Measurements from ENCODE around the gene CEP192. TPM values are rescaled to one million over a fixed set of nuclear protein-coding genes. Genes with fewer than 3 reads are reported as not detected.

CEP192 gene
- total and polyA plus RNA-seq, 10 of the 15 experiments (the other 5 are each of a cell fraction or from before 2014, with no cell fraction given): 15.4 to 58.2 (median 29.6) TPM

GRCh38 chr18:13004396-13004795 is 13.2 kb downstream of the CEP192 start:
- TF ChIP-seq EED (IDR thresholded peaks at IDR 0.05; ENCODE audit: low read depth) (no peak), CBX5 (IDR thresholded peaks at IDR 0.05; ENCODE audit: low read depth) (no peak), SRF (IDR thresholded peaks at IDR 0.05; ENCODE audit: low read depth in 2 of 2, low read length in 2 of 2) (no peak), EP300 (IDR thresholded peaks at IDR 0.05; ENCODE audit: borderline replicate concordance in 1 of 2, control insufficient read depth in 1 of 2, low read depth in 2 of 2, low read length in 2 of 2) (no peak), JUNB (IDR thresholded peaks at IDR 0.05) (no peak), HSF1 (IDR thresholded peaks at IDR 0.05; ENCODE audit: low read depth, low read length) (no peak), MTA2 (IDR thresholded peaks at IDR 0.05; ENCODE audit: low read depth) (no peak), RCOR1 (conservative IDR thresholded peaks at IDR 0.05; ENCODE audit: low read depth, low read length) (no peak), WRNIP1 (IDR thresholded peaks at IDR 0.05; ENCODE audit: borderline replicate concordance, low read depth, low read length) (no peak), SIX5 (IDR thresholded peaks at IDR 0.05; ENCODE audit: low read depth, low read length, severe bottlenecking) (no peak), TBL1XR1 (IDR thresholded peaks at IDR 0.05; ENCODE audit: low read depth, low read length) (no peak), IKZF1 (conservative IDR thresholded peaks at IDR 0.05) (no peak), ZSCAN29 (IDR thresholded peaks at IDR 0.05) (no peak), BCLAF1 (IDR thresholded peaks at IDR 0.05) (no peak), NRF1 (conservative IDR thresholded peaks at IDR 0.05; ENCODE audit: low read depth, low read length) (no peak)
- no TSS peak for BruUV-seq (replicated peaks)
- no peaks in the 10 kb centered on the region for H3K27me3 ChIP-seq (replicated peaks in 1 of 2; ENCODE audit: control insufficient read depth in 2 of 2, insufficient read depth in 2 of 2, low read length in 1 of 2)
- ChIA-PET SMC1A (ENCODE audit: uncharacterized antibody, unreplicated experiment) (interaction anchor here (0.6 to 2.2 kb wide), 2 partner anchors 10 to 151 kb away, joined by 3 to 6 read pairs; no protein-coding TSS in a partner anchor), CTCF (interaction anchor here (0.7 to 3.0 kb wide), 7 partner anchors 10 to 155 kb away, joined by 3 to 17 read pairs (median 3); partner anchors contain the start of gene CEP192), POLR2A (no interaction called here), RAD21 (ENCODE audit: unreplicated experiment) (interaction anchor here (0.8 kb wide), 1 partner anchor 154 kb away, joined by 3 read pairs; no protein-coding TSS in a partner anchor)
- no peak overlapping the region for H3K4me3 ChIP-seq
- H3K4me1 ChIP-seq (ENCODE audit: control insufficient read depth, insufficient read depth, low read length): peaks cover 20% of the 10 kb centered on the region
- no peaks in the 10 kb centered on the region for H3K9me3 ChIP-seq (replicated peaks; ENCODE audit: control insufficient read depth, insufficient read depth, low read length)
- H3K79me2 ChIP-seq (ENCODE audit: control insufficient read depth, insufficient read depth, low read length): peaks cover 31% of the 10 kb centered on the region
- H3K36me3 ChIP-seq (ENCODE audit: control insufficient read depth in 2 of 2, insufficient read depth in 2 of 2, low read length in 1 of 2): peaks cover 9 to 23% of the 10 kb centered on the region in 2 experiments
- no peaks in the 10 kb centered on the region for H4K20me1 ChIP-seq (ENCODE audit: control insufficient read depth, insufficient read depth)
- WGBS (ENCODE audit: insufficient coverage, insufficient replicate concordance, low lambda C conversion rate, missing lambda C conversion rate): 54% methylated on average over 8 of the region's 8 CpGs
- no peak overlapping the region for H3K27ac ChIP-seq (ENCODE audit: control insufficient read depth, insufficient read depth)
- no peak overlapping the region for H3K4me2 ChIP-seq (ENCODE audit: control insufficient read depth, insufficient read depth)
- ATAC-seq (no peak), DNase-seq (ENCODE audit: low read depth, low spot score) (no peak), FAIRE-seq (no peak)
- H2AFZ ChIP-seq (ENCODE audit: control insufficient read depth, low read depth, low read length): no peak overlapping the region
- intact Hi-C loops (cut with micrococcal nuclease; ENCODE audit: unreplicated experiment): no loop called here
- H3K9ac ChIP-seq (ENCODE audit: control insufficient read depth, insufficient read depth, low read length): no peak overlapping the region
- in situ Hi-C loops (cut with MboI): no loop called here
